ENCODE results near the gene SMCHD1. TPM values are rescaled to one million over a fixed set of nuclear protein-coding genes. Genes with fewer than 3 reads are reported as not detected.

SMCHD1 gene
- total and polyA plus RNA-seq, 4 donors, result 4.4 to 49.0 (median 25.4) TPM

- Histone ChIP-seq H3K27ac (ENCODE audit: low read depth in 1 of 2, low read length in 2 of 2) (peak overlapping the region; percentile 50 to 65), H3K27me3 (ENCODE audit: control insufficient read depth in 4 of 4, insufficient read depth in 4 of 4, low read length in 3 of 4) (no peaks in the 10 kb centered on the region), H3K9ac (ENCODE audit: low read depth in 1 of 2, low read length in 2 of 2) (peak overlapping the region in 1 of 2 donors; percentile 56), H3K4me1 (ENCODE audit: control insufficient read depth in 4 of 4, insufficient read depth in 4 of 4, low read length in 3 of 4) (peaks cover 0 to 7% (median 0%) of the 10 kb centered on the region in 4 donors), H3K4me3 (ENCODE audit: low read depth in 1 of 3, low read length in 3 of 3) (peak overlapping the region in 2 of 3 donors; percentile 19 to 29), H3K9me3 (ENCODE audit: control insufficient read depth in 4 of 4, low read length in 3 of 4) (no peaks in the 10 kb centered on the region), H3K36me3 (ENCODE audit: control insufficient read depth in 4 of 4, insufficient read depth in 3 of 4, low read depth in 1 of 4, low read length in 3 of 4) (no peaks in the 10 kb centered on the region)
- 9% methylated on average over 2 of the region's 2 CpGs for WGBS
- TF ChIP-seq, protein P1, sequence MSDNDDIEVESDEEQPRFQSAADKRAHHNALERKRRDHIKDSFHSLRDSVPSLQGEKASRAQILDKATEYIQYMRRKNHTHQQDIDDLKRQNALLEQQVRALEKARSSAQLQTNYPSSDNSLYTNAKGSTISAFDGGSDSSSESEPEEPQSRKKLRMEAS (IDR thresholded peaks at IDR 0.05), result peak; percentile 27
- TF ChIP-seq HNF4A (conservative IDR thresholded peaks at IDR 0.05), result peak in 1 of 2 donors; percentile 19
- TF ChIP-seq SP1 (IDR thresholded peaks at IDR 0.05), result peak; percentile 35
- TF ChIP-seq YY1 (IDR thresholded peaks at IDR 0.05), result no peak
- DNase-seq (ENCODE audit: low spot score), result no peak
Observed at GRCh38 chr18:2641638-2642037, 13.9 kb upstream of the SMCHD1 start.

DNA sequence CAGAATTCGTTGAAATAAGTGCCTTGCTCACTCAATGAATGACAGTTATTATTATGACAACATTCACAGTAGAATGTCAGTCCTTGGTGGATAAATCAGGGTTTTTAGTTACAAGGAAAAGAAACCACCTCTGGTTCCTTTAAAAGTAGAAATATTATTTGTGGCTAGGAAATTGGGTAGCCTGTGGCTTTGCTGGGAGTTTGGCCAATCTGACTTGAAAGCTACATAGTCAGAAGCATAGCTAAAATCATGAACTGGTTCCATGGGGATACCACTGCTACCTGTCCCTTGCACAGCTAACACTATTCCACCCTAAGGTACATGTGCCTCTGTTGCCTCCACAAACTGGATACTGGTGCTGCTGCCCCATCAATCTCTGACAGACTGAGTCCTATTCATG is 12.8 kb upstream of the SMCHD1 start:
- Histone ChIP-seq H3K4me1 (ENCODE audit: control insufficient read depth in 4 of 4, insufficient read depth in 4 of 4, low read length in 3 of 4) (peaks cover 0 to 7% (median 0%) of the 10 kb centered on the region in 4 donors), H3K27ac (ENCODE audit: low read depth in 1 of 2, low read length in 2 of 2) (no peak overlapping the region), H3K9ac (ENCODE audit: low read depth in 1 of 2, low read length in 2 of 2) (no peak overlapping the region), H3K9me3 (ENCODE audit: control insufficient read depth in 4 of 4, low read length in 3 of 4) (no peaks in the 10 kb centered on the region), H3K27me3 (ENCODE audit: control insufficient read depth in 4 of 4, insufficient read depth in 4 of 4, low read length in 3 of 4) (no peaks in the 10 kb centered on the region), H3K36me3 (ENCODE audit: control insufficient read depth in 4 of 4, insufficient read depth in 3 of 4, low read depth in 1 of 4, low read length in 3 of 4) (no peaks in the 10 kb centered on the region), H3K4me3 (ENCODE audit: low read depth in 1 of 3, low read length in 3 of 3) (no peak overlapping the region)
- TF ChIP-seq REST (IDR thresholded peaks at IDR 0.05), result no peak
- TF ChIP-seq, protein P1 (IDR thresholded peaks at IDR 0.05), result no peak
- TF ChIP-seq, protein P2, sequence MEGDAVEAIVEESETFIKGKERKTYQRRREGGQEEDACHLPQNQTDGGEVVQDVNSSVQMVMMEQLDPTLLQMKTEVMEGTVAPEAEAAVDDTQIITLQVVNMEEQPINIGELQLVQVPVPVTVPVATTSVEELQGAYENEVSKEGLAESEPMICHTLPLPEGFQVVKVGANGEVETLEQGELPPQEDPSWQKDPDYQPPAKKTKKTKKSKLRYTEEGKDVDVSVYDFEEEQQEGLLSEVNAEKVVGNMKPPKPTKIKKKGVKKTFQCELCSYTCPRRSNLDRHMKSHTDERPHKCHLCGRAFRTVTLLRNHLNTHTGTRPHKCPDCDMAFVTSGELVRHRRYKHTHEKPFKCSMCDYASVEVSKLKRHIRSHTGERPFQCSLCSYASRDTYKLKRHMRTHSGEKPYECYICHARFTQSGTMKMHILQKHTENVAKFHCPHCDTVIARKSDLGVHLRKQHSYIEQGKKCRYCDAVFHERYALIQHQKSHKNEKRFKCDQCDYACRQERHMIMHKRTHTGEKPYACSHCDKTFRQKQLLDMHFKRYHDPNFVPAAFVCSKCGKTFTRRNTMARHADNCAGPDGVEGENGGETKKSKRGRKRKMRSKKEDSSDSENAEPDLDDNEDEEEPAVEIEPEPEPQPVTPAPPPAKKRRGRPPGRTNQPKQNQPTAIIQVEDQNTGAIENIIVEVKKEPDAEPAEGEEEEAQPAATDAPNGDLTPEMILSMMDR (IDR thresholded peaks at IDR 0.05; ENCODE audit: low read depth, low read length, missing input control), result no peak
- TF ChIP-seq GABPA (IDR thresholded peaks at IDR 0.05 in 1 of 2, conservative IDR thresholded peaks at IDR 0.05 in 1 of 2), result no peak
- TF ChIP-seq TAF1 (conservative IDR thresholded peaks at IDR 0.05), result no peak
- TF ChIP-seq YY1 (IDR thresholded peaks at IDR 0.05), result no peak
- TF ChIP-seq SP1 (IDR thresholded peaks at IDR 0.05), result no peak
- no peak for TF ChIP-seq HNF4G (IDR thresholded peaks at IDR 0.05)
- no peak for TF ChIP-seq FOXA1 (IDR thresholded peaks at IDR 0.05)
- TF ChIP-seq RAD21 (IDR thresholded peaks at IDR 0.05), result no peak
- TF ChIP-seq, protein P3, sequence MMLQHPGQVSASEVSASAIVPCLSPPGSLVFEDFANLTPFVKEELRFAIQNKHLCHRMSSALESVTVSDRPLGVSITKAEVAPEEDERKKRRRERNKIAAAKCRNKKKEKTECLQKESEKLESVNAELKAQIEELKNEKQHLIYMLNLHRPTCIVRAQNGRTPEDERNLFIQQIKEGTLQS (IDR thresholded peaks at IDR 0.05), result no peak
- TF ChIP-seq JUND (IDR thresholded peaks at IDR 0.05), result no peak
- TF ChIP-seq FOXA2 (IDR thresholded peaks at IDR 0.05), result no peak
- no peak for TF ChIP-seq RXRA (IDR thresholded peaks at IDR 0.05)
- no peak for TF ChIP-seq HNF4A (conservative IDR thresholded peaks at IDR 0.05)
- TF ChIP-seq NR2F2 (IDR thresholded peaks at IDR 0.05), result no peak
- WGBS, result 81% methylated on average over 1 of the region's 1 CpG
- no peak for DNase-seq (ENCODE audit: low spot score)

Measured in liver (tissue), 9 donors.